ENCODE data around the gene SOCS3.

DNA sequence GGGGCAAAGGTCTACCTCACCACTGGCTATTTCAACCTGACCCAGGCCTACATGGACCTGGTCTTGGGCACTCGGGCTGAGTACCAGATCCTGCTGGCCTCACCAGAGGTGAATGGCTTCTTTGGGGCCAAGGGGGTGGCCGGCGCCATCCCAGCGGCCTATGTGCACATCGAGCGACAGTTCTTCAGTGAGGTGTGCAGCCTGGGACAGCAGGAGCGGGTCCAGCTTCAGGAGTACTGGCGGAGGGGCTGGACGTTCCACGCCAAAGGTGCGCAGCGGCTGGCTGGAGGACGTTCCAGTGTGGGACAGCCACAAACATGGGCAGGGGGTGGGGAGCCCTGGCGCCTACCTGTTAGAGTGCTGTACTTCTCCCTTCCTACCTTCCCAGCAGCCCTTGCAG lies 43.9 kb upstream of the SOCS3 start:
- TF ChIP-seq, protein P1, sequence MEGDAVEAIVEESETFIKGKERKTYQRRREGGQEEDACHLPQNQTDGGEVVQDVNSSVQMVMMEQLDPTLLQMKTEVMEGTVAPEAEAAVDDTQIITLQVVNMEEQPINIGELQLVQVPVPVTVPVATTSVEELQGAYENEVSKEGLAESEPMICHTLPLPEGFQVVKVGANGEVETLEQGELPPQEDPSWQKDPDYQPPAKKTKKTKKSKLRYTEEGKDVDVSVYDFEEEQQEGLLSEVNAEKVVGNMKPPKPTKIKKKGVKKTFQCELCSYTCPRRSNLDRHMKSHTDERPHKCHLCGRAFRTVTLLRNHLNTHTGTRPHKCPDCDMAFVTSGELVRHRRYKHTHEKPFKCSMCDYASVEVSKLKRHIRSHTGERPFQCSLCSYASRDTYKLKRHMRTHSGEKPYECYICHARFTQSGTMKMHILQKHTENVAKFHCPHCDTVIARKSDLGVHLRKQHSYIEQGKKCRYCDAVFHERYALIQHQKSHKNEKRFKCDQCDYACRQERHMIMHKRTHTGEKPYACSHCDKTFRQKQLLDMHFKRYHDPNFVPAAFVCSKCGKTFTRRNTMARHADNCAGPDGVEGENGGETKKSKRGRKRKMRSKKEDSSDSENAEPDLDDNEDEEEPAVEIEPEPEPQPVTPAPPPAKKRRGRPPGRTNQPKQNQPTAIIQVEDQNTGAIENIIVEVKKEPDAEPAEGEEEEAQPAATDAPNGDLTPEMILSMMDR (IDR thresholded peaks at IDR 0.05; ENCODE audit: low read depth, low read length), result no peak
- no peak for TF ChIP-seq POLR2A (IDR thresholded peaks at IDR 0.05; ENCODE audit: extremely low read depth, insufficient read length)

Measured in NB4 (cell line).